Measurements from ENCODE around the gene ZDHHC14.
A peak's percentile ranks its signal among the peaks of the same experiment; 100 is the strongest.
"Not testable (repeated sequence)": the region's sequence is repeated elsewhere in the genome, so short reads cannot be mapped to it uniquely, and the experiment has no call there.

ZDHHC14 gene

GRCh38 chr6:157380779-157381561, at the start of gene ZDHHC14:
ZDHHC14 (plus strand) TSS chr6:157381190.
- peak; percentile 60 for DNase-seq

GRCh38 chr6:157332813-157333212, 48.2 kb upstream of the ZDHHC14 start:
- no peak for DNase-seq

GRCh38 chr6:157333537-157333936, 47.5 kb upstream of the ZDHHC14 start:
- no peak for DNase-seq

DNA sequence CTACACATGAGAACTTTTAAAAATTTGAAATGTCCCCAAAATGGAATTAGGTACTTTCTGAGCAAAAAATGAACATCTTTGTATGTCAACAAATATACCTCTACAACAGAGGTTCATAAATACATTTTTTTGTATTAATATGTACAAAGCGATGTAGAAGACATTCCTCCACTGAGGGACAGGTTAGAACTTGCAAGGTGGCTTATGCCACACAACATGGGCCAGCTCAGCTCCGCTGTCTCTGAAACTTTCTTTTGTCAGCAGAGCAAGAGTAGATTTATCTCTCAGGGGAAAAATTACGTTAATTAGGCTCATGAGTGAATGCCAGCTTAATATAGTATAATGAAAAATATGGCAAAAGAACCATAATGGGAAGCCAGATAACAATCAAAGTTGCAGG, 47.0 kb upstream of the ZDHHC14 start:
- no peak for DNase-seq

DNA sequence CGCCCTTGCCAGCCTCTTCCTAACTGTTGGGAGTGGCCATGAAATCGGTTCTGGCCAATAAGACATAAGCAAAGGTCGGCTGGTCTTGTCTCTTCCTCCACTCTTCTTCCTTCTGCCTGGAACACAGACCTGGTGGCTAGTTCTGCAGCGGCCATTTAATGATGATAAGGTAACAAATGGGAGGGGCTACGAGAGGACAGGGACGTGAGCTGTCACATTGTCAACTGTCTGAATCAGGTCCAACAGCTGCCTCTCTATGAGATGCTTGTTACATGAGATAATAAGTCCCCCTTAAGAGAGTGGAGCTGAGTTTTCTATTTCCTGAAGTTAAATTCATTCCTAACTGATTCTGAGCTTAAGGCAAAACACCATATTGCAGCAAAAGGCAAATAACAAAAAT, 45.2 kb upstream of the ZDHHC14 start:
- DNase-seq: no peak

GRCh38 chr6:157337276-157337675, 43.7 kb upstream of the ZDHHC14 start:
- not testable (repeated sequence) for DNase-seq

DNA sequence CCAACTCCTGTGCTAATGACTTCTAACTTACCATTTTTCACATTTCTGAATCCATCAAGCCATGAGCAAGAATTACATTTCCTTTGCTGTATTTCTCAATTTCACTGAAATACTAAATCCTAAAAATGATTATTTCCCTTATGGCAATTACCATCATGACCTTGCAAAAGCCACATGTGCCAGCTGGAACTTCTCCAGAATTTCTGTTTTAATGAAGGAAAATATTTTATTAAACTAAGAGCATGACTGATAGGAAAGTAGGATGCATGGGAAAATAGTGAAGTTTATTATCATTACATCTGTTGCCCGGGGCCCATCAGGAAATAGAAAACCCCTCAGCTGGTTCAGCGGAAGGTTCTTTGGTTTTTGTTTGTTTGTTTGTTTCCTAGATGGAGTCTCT, 43.2 kb upstream of the ZDHHC14 start:
- no peak for DNase-seq

GRCh38 chr6:157339432-157339831, 41.6 kb upstream of the ZDHHC14 start:
- DNase-seq: no peak

GRCh38 chr6:157343732-157344131, 37.3 kb upstream of the ZDHHC14 start:
- DNase-seq: no peak

DNA sequence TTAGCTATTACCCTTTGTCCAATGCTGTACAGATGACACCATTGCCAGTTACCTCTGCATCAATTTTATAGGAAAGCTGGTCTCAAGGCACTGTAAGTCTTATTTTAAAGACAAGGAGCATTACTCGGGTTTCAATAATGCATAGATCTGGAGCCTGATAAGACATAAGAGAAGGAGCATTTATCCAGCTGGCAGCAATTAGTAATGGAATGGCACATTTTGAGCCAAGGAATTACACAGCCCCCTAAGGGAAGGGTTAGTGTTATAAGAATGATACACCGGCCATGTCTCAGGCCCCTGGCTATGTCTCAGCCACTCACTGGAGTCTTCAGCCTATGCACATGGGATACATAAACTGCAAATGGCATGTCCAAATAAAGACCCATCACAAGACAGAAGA, 34.6 kb upstream of the ZDHHC14 start:
- no peak for DNase-seq

- no peak for DNase-seq
Measured at GRCh38 chr6:157358287-157358686, 22.7 kb upstream of the ZDHHC14 start.

- DNase-seq: no peak
Measured at GRCh38 chr6:157361886-157362285, 19.1 kb upstream of the ZDHHC14 start.

- no peak for DNase-seq
Measured at GRCh38 chr6:157364705-157365104, 16.3 kb upstream of the ZDHHC14 start.

DNA sequence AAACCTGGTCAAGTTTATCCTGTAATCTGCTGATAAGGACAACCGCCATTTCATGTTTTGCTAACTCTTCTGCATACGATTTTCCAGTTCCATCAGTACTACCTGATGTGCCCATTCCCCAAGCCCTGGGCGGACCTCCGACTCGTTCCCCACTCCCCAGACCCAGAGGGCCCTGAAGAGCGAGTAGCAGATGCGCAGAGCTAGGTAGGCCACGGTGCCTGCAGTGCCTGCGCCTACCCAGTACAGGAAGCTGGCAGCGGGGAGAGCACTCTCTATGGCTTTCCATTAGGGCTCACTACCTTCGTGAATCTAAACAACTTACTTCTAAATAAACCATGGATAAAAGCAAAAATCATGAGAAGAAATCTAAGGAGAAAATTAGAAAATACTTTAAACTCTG, 14.3 kb upstream of the ZDHHC14 start:
- no peak for DNase-seq

- DNase-seq: no peak
Measured at GRCh38 chr6:157368359-157369049, 12.5 kb upstream of the ZDHHC14 start.

GRCh38 chr6:157370755-157371154, 10.2 kb upstream of the ZDHHC14 start:
- DNase-seq: no peak

DNA sequence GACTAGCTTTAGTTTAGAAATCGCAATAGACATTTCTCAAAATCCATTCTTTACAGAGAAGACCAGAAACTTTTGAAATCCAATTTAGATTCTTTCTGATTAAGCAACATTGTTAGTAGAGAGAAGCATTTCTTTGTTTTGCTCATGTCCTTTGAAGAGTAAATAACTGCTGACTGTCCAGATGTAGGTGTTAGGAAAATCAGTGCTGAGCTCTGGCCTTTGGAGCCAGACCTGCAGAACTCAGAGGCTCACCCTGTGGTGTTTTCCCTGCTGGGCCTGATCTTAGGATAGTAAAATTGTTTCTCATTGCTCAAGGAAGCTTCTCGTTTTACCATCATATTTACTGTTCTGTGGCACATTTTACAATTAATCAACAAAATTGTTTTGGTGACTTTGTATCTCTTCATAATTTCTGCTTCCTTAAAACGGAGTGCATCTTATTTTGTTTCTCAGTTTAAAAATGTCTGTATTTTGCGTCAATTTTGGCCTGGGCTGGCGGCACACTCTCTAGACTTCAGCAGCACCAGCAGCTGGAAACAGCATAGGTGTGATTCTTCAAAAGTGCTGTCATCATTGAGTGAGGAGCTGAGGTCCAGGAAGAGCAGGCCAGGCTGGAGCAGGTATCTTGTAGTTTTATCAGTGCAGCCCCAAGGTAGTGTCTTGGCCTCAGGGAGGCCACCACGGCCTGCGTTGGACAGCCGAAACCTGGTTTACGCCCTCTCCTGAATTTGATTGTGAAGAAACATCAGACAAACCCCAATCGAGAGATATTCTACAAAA, 8.3 kb upstream of the ZDHHC14 start:
- no peak for DNase-seq

DNA sequence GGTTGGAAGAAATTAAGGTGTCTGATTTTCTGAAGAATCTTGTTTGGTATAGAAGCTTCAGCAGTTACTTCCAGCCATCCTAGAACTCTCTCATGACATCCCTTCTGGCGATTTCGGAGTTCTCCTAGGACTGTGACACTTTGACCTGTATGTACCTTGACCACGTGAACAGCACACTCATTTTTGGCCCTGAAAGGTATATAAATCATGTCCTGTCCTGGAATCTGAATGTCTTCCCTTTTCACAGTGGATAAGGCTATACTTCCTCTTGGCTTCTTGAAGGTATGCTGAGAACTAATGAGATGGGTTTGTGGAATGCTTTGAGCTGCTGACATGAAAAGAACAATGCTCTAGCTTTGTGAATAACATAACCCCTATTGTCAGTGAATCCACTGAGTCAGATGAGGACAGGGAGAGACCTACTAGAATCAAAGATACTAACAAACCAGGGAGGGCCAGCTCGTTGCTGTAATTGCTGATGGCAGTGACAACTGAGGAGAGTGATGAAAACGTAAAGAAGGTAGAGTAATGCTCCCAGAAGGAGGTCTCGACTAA, 6.0 kb upstream of the ZDHHC14 start:
- no peak for DNase-seq

GRCh38 chr6:157376241-157376640, 4.7 kb upstream of the ZDHHC14 start:
- DNase-seq: no peak

DNA sequence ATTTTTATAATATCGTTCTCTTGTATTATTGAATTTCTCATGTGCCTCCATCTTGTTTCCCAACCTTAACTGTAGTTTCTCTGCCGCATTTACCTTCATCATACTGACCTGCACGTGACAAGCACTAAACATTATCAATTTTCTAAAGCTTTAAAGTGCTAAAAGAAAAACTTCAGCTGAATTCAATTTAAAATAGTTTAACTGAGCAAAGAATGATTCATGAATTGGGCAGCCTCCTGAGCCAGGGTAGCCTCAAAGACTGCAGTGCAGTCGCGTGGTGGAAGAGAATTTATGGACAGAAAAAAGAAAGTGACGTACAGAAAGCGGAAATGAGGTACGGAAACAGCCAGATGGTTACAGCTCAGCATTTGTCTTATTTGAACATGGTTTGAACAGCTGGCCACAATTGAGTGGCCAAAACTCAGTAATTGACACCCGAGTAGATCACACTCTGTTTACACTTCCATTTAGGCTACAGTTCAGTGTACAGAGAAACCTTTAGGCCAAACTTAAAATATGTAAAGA, 4.2 kb upstream of the ZDHHC14 start:
- peak; percentile 28 for DNase-seq

GRCh38 chr6:157379656-157380457, 1.1 kb upstream of the ZDHHC14 start:
- DNase-seq: peak; percentile 52

- DNase-seq: no peak
Measured at GRCh38 chr6:157380458-157380778, 572 bp upstream of the ZDHHC14 start.
